ENCODE results near the gene LRMDA.

LRMDA gene

DNA sequence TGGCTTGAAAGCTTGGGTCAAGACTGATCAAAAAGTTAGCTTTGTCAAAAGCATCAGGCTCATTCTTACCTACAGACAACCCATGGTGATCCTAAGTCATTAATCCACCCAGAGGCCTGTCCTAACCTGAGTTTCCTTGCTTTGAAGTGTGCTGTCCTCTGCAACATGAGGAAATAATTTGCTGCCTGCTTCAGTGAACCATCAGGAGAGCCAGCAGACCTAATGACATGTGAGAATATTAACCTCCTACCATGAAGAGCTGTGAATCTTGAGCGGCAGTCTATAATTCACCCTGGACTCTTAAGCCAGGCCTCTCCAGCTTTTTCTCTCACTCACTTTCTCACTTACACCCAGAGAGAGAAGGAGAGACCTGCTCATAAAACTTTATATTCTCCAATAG, 590.0 kb downstream of the LRMDA start:
- DNase-seq: no peak

GRCh38 chr10:76022366-76022765, 590.9 kb downstream of the LRMDA start:
- no peak for DNase-seq

- no peak for DNase-seq
These were observed 591.6 kb downstream of the LRMDA start for GRCh38 chr10:76023007-76023406.

- DNase-seq: no peak
These were observed 593.2 kb downstream of the LRMDA start for GRCh38 chr10:76024460-76025123.

- DNase-seq: no peak
These were observed 593.7 kb downstream of the LRMDA start for GRCh38 chr10:76025124-76025477.

DNA sequence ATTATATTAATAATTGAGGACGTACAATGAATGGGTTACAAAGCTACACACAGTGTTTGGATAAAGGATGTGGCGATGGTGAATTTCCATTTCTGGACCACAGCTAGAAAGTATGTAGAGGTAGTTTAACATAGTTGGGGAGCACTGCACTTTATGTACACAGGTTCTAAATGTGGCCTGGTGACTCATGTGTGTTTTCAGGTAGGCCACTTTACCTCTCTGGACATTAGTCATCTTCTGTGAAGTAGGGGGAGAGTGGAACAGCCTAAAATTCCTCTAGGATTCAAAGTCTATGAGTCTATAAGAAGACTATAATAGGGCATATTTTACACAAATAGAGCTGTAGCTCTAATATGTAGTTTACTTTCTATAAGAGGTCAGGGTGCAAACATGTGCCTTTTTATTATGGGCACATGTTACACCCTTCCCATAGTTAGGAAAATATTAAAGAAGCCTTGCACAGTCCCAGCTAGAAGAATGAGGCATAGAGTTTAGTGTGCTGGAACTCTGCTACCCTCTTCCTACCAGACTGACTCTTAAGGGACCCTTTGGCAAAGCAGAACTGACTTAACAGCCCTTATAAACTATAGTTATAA, 594.9 kb downstream of the LRMDA start:
- no peak for DNase-seq

- no peak for DNase-seq
These were observed 595.5 kb downstream of the LRMDA start for GRCh38 chr10:76026905-76027304.

DNA sequence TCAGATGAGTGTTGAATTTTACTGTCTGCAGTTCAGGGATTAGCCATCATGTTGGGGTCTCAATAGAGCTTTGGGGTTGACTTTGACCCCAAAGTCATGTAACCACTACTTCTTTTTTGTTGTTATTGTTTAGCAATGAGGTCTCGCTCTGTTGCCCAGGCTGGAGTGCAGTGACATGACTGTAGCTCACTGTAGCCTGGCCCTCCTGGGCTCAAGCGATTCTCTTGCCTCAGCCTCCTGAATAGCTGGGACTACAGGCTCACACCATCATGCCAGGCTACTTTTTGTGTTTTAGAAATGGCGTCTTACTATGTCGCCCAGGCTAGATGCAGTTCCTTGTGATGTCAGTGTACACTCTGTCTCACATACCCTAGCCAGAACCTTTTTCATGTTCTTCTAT, 598.4 kb downstream of the LRMDA start:
- DNase-seq: no peak

DNA sequence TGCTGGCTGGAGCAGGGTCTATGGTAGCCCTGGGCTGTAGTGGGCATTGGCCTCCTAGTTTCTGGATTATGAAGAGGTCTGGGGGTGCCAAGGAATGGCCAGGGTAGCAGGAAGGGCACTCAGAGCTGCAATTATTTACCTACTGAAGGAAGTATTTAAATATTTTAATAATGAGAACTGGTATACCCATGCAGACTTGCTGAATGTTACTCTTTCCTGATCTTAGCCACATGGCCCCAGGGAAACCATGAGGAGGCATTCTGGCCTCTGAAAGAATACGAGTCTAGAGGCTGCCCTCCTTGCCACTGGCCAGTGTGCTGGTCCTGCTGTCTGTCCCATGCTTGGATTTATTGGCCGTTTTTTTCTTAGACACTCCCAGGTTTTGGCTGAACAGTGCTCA, 599.7 kb downstream of the LRMDA start:
- no peak for DNase-seq

DNA sequence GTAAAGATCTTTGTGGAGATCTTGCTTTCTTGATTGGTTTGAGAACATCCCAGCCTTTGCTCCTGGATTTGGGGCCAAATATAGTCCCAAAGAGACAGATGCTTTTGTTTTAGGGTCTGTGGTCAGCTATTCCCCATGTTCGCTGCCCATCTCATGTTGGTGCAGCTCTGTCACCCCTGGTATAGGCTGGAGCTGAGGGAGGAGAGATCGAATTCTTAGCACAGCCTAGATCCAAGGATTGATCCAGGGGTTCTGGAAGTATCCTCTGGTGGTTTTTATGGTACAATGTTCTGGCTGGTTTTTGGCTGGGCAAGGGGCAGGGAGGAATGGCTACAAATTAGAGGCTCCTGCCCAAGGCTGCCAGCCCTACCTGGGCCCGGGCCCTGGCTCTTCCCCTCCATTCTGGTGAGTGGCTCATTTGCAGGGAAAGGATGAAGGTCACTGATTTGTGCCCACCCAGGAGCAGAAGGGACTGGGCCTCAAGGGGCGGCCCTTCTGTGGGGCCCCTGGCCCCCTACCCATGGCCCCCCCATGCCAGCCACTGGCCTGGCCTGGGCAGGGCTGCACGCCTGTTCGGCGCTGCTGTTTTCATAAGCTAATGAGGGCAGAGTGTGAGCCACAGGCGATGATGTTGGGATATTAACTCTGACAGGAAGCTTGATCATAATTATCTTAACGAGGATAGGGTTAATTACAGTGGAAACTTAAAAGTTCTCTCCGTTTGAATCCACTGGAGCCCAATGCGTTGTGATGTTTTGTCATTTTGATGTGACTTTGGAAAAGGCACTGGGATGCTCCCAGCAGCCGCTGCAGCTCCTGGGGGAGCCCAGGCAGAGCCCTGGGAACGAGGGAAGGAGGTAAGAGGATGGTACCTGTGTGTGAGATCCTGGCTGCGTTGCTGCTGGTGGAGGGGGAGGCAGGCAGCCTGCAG, 600.6 kb downstream of the LRMDA start:
- no peak for DNase-seq

- DNase-seq: no peak
These were observed 601.2 kb downstream of the LRMDA start for GRCh38 chr10:76032700-76033039.

GRCh38 chr10:76033457-76034196, 602.2 kb downstream of the LRMDA start:
- peak; percentile 8 for DNase-seq

GRCh38 chr10:76034353-76035205, 603.2 kb downstream of the LRMDA start:
- DNase-seq: no peak

DNA sequence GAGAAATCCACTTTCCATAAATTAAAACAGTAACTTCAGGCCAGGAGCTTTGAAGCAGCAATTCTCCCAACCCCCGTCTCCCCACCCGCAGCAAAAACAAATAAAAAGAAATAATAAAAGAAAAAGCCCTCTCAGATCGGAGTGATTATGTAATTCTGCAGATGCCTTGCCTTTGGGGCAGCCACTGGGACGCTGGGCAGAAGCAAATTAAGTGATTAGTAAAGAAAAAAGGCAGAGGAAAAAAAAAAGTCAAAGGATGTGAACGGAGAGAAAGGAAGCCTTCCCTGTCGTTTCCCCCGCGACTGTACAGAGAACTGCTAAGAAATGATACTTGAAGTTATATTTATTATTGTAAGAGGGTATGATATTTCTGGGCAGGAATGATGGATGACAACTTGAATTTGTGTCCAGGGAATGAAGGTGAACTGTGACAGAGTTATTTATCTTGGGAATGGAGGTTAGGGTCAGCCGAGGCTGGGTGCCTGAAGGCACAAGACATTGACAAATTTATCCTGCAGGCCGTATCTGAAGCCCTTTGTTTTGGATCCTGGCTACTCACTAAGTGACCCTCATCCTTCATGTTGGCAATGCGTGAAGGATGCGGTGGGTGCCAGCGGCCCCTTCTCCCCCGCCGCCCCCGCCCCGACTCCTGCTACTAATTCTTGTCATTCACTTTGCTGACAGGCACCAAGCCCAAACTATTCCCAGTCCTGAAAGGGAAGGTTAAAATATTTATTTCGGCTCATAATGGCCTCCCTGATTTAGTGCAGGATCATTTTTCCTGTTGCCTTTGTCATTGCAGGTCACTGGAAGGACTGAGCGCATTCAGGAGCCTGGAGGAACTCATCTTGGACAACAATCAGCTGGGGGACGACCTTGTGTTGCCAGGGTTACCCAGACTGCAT, 604.0 kb downstream of the LRMDA start:
- no peak for DNase-seq

DNA sequence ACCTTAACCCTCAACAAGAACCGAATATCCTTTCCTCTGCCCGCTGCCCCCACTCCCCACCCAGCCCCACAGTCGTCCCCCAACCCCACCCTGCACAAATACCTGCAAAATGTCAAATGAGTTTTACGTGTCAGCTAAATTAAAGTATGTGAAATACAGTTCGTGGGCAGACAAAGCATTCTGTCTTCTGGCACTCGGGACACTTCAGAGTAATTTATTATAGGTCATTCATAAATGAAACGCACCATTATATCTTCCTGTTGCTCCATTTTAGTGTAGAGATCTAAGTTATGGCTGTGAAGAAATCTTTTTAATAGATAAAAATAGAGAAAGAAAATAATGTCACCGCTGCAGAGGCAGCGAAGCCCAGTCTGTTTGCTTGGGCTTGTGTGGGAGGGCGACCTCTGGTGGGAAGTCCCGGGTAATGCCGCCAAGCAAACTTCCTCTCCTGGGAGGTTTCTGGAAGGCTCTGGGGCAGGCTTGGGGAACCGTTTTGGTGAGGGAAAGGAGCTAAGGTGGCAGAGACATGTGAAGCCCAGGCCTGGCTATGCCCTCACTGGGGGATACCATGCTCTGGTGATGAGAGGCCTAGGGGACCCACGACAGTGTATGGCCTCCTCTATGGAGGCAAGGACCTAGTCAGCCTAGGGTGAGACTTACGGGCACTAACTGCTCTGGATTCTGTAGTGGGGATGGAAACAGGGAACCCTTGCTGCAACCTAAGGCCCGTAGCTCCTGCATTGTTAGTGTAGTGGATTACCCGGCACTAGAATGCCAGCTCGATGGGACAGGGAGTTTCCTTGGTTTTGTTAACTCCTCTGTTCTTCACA, 604.9 kb downstream of the LRMDA start:
- peak; percentile 21 for DNase-seq

GRCh38 chr10:76036962-76037361, 605.5 kb downstream of the LRMDA start:
- no peak for DNase-seq

GRCh38 chr10:76037531-76038155, 606.2 kb downstream of the LRMDA start:
- no peak for DNase-seq

GRCh38 chr10:76038696-76039095, 607.3 kb downstream of the LRMDA start:
- DNase-seq: no peak

- no peak for DNase-seq
These were observed 608.8 kb downstream of the LRMDA start for GRCh38 chr10:76040107-76040829.

Data from KG1 (cell line).